Epidermal melanocyte (primary cell): Measurements from ENCODE around the gene CYFIP1.

Source experiments
- DNase-seq: peaks from one replicate; pipeline ENCODE4 v3.0.0; 2011; ENCODE audit warnings: low spot score; ENCODE audit not compliant: insufficient read length

Gene CYFIP1

GRCh38 chr15:22918056-22918455, 62.1 kb downstream of the CYFIP1 start:
- no peak for DNase-seq

GRCh38 chr15:22917556-22917955, 62.6 kb downstream of the CYFIP1 start:
- no peak for DNase-seq

DNA sequence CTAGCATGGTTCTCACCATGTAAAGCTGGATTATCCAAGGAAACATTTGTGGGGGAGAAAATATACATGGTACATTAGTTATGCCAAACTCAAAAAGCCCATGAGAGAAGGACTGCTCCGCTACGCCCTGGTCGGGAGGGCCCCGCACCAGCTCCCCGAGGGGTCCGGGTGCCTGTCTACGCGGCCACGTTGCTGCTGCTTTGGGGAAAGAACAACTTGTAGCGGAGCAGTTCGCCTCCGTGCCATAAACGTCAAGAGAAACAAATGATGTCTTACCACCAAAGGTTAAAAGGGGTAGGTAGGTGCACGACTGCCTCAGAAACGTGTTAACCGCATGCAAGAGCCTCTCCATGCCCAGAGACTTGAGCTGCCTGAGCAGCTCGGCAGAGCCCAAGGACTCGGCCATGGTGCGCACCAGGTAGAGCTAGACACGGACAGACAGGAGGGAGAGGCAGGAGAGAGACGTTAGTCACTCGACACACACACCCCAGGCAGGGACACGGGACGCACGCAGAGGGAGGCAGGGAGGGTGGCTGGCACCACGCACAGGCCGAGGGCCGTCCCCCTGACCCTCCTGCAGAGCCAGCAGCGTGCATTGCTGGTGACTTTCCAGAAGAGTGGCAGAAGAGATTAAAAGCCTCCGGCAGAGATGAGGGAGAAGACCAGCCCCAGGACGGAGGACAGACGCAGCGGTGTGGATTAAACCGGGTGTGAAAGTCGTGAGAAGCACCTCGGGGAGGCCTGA, 63.4 kb downstream of the CYFIP1 start:
- no peak for DNase-seq

GRCh38 chr15:22915866-22916515, 64.2 kb downstream of the CYFIP1 start:
- DNase-seq = no peak

GRCh38 chr15:22913646-22914380, 66.4 kb downstream of the CYFIP1 start:
- no peak for DNase-seq

GRCh38 chr15:22912256-22912655, 67.9 kb downstream of the CYFIP1 start:
- no peak for DNase-seq

- DNase-seq = no peak
Observed at GRCh38 chr15:22911306-22911705, 68.9 kb downstream of the CYFIP1 start.

GRCh38 chr15:22908830-22909229, 71.3 kb downstream of the CYFIP1 start:
- DNase-seq = no peak

GRCh38 chr15:22907161-22907950, 72.8 kb downstream of the CYFIP1 start:
- no peak for DNase-seq

DNA sequence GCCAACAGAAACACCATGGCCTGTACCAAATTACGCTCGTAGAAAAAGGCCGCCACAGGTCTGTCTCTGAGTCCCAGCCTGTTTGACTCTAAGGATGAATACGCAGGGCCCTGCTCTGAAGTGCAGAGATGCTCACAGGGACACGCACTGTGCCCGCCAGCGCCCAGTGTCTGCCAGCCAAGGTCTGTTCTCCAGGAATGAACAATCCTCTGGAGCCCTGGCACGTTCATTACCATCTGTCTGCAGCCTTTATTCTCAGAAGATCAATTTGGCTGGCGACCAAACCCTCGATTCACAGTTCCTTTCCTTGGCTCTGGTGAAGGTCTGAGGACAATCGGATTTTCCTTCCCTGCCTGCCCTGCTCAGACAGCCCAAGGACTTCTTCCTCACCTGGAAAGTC, 75.4 kb downstream of the CYFIP1 start:
- DNase-seq = no peak

DNA sequence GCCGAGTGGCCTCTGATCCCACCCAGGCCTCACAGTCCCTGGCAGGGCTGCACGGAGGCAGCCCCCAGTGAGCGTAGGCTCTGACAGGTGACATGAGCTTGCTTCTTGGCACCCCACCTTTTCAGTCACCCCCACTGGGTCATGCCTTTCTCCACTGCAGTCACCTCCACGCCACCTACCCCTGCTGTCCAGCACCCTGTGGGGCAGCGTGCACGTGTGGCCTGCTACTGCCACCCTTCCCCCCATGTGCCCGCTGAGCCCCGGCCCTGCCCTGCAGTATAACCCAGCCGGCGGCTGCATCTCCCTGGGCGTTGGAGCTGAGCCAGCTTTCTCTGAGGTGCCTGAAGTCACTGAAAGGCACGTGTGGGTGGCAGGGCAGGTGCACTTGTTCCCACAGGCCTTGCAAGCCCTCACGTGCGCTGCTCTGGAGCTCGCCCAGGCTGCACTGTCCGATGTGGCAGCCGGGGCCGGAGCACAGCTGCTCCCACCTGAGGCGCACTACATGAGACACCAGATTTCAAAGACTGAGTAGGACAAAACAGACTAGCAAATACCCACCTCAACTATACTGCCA, 76.1 kb downstream of the CYFIP1 start:
- no peak for DNase-seq

GRCh38 chr15:22903427-22903826, 76.7 kb downstream of the CYFIP1 start:
- no peak for DNase-seq

- DNase-seq = no peak
Observed at GRCh38 chr15:22902981-22903380, 77.2 kb downstream of the CYFIP1 start.

DNA sequence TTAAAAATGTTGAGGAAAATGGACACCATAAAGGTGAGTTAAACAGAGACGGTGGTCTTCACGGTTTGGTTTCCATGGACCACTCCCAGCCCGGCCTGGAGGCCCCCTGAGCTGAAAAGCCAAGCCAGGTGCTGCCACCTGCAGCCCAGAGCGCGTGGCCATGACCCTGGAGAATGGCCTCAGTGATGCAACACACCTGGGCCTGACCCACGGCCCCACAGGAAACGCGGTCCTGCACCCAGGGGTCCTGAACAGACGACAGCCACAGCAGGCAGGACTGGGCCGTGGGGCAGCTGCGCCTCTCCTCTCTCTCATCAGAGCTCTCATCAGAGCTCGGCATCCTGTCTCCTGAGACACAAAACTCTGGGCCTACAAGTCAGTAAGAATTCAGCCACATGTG, 77.6 kb downstream of the CYFIP1 start:
- no peak for DNase-seq

DNA sequence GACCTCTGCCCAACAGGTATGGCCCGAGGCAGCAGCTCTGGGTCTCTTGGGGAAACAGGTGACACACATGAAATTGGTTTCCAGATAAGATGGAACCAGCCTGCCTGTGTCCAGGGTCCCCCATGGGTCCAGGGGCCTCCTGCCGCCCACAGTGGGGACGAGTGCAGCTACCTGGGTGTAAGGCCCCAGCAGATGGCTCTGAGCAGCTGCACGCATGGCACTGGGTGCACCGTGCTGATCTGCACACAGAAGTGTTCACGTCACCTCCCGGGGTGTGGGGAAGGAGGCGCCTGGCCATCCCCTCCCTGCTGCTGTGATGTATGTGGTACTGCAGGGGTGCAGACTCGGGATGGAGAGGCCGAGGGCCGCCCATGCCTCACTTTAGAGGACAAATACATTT, 78.1 kb downstream of the CYFIP1 start:
- DNase-seq = no peak

- no peak for DNase-seq
Observed at GRCh38 chr15:22895465-22896190, 84.5 kb downstream of the CYFIP1 start.

DNA sequence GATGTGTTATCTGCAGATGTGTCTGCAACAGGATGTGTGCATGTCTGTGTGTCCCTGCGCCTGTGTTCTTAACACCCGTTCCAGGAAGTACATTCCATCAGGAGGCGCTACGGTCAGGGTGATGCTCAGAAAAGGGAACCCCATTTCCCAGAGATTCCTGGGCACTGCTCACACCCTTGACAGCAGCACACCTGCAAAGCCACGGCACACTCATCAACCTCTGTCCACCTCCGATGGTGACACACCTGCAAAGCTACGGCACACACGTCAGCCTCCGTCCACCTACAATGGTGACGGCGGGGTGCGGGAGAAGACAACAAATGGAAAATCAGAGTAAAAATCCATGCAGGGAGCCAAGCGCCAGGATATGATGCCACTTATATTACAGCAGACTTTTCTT, 86.3 kb downstream of the CYFIP1 start:
- DNase-seq = no peak

- no peak for DNase-seq
Observed at GRCh38 chr15:22893081-22893480, 87.1 kb downstream of the CYFIP1 start.

DNA sequence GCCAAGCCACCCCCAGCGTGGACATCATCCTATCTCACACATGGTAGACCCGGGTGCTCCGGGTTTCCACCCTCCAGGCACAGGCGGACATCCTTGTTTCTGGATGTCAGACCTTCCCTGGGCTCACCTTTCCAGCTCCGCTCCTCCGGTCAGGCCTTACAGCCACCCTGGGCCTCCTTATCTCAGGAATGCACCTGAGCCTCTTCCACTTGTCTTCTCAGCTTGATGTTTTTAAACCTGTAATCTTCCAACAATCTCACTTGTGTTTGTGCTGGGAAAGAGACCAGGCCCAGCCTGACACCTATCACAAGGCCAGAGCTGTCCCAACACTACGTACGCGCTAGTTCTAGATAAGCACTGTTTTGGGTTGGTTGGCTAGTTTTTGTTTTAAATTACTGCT, 87.8 kb downstream of the CYFIP1 start:
- no peak for DNase-seq

GRCh38 chr15:22891426-22892210, 88.5 kb downstream of the CYFIP1 start:
- DNase-seq = no peak
